RWPE1 (cell line): ENCODE data around the gene CDH12.
"Not testable (repeated sequence)": the region's sequence is repeated elsewhere in the genome, so short reads cannot be mapped to it uniquely, and the experiment has no call there.

Experiments
- CTCF ChIA-PET: fragments of 350-600 bp; sonication (Branson Sonifier 250); formaldehyde crosslinking; extraction: SDS; loops from one replicate; lab custom pipeline; 2021; lab: Yijun Ruan, JAX
- POLR2A ChIA-PET: fragments of 400-600 bp; formaldehyde crosslinking; extraction: SDS; loops from one replicate; lab custom pipeline; 2020; ENCODE audit warnings: antibody characterized with exemption; ENCODE audit not compliant: low non-redundant PET; lab: Yijun Ruan, JAX
- DNase-seq: peaks from one replicate; pipeline ENCODE4 v3.0.0; 2012; ENCODE audit warnings: low spot score
- H3K27ac ChIP-seq: fragments of 450-650 bp; 2 replicates; pipeline ENCODE4 v1.5.1; 2017
- CTCF ChIP-seq: fragments of 450-650 bp; conservative IDR thresholded peaks from 2 replicates; pipeline ENCODE4 v1.5.1; 2017; ENCODE audit warnings: low read depth, mild to moderate bottlenecking

CDH12 gene

GRCh38 chr5:22245770-22246169 lies 607.4 kb downstream of the CDH12 start:
- ChIA-PET CTCF (no interaction called here), POLR2A (no interaction called here)
- no peak for DNase-seq
- no peak overlapping the region for H3K27ac ChIP-seq
- no peak for TF ChIP-seq CTCF

GRCh38 chr5:22242532-22242931 lies 610.6 kb downstream of the CDH12 start:
- no peak overlapping the region for H3K27ac ChIP-seq
- POLR2A ChIA-PET, result no interaction called here
- no peak; the same call in 1 of the 2 replicates for TF ChIP-seq CTCF
- DNase-seq, result peak; percentile 8
- CTCF ChIA-PET, result no interaction called here

GRCh38 chr5:22238047-22238446 lies 615.1 kb downstream of the CDH12 start:
- no peak for TF ChIP-seq CTCF
- ChIA-PET CTCF (no interaction called here), POLR2A (no interaction called here)
- no peak overlapping the region for H3K27ac ChIP-seq
- no peak for DNase-seq

- CTCF ChIA-PET, result interaction anchor here (0.6 kb wide), 1 partner anchor 130 kb away, joined by 4 read pairs; no protein-coding TSS in a partner anchor
- POLR2A ChIA-PET, result no interaction called here
- DNase-seq, result no peak
- H3K27ac ChIP-seq, result no peak overlapping the region
- TF ChIP-seq CTCF, result no peak
These were observed 626.7 kb downstream of the CDH12 start for GRCh38 chr5:22226423-22226822.

- ChIA-PET CTCF (no interaction called here), POLR2A (no interaction called here)
- DNase-seq, result no peak
- no peak for TF ChIP-seq CTCF
- H3K27ac ChIP-seq, result no peak overlapping the region
These were observed 630.1 kb downstream of the CDH12 start for GRCh38 chr5:22223079-22223478.

- POLR2A ChIA-PET, DNase-seq, H3K27ac ChIP-seq, CTCF ChIA-PET: not testable (repeated sequence)
These were observed 639.2 kb downstream of the CDH12 start for GRCh38 chr5:22213703-22214495.

GRCh38 chr5:22212254-22212991 lies 640.7 kb downstream of the CDH12 start:
- DNase-seq, POLR2A ChIA-PET, CTCF ChIA-PET, H3K27ac ChIP-seq: not testable (repeated sequence)

- DNase-seq, H3K27ac ChIP-seq, POLR2A ChIA-PET, CTCF ChIA-PET: not testable (repeated sequence)
These were observed 644.7 kb downstream of the CDH12 start for GRCh38 chr5:22208463-22208862.

- H3K27ac ChIP-seq, POLR2A ChIA-PET, CTCF ChIA-PET, DNase-seq: not testable (repeated sequence)
These were observed 664.5 kb downstream of the CDH12 start for GRCh38 chr5:22188651-22189050.

GRCh38 chr5:22187632-22188228 lies 665.4 kb downstream of the CDH12 start:
- DNase-seq, POLR2A ChIA-PET, CTCF ChIA-PET, H3K27ac ChIP-seq: not testable (repeated sequence)

- CTCF ChIA-PET, DNase-seq, H3K27ac ChIP-seq, POLR2A ChIA-PET: not testable (repeated sequence)
These were observed 683.9 kb downstream of the CDH12 start for GRCh38 chr5:22169226-22169625.
